SHP77 treated with DMSO at 0.1 percent for 48 hours (cell line): Measurements from ENCODE around the gene KNL1.
"Not testable (repeated sequence)": the region's sequence is repeated elsewhere in the genome, so short reads cannot be mapped to it uniquely, and the experiment has no call there.

Experiments
- DNase-seq: peaks from one replicate; lab custom pipeline; 2025; lab: John Stamatoyannopoulos, UW

KNL1 gene, protein sequence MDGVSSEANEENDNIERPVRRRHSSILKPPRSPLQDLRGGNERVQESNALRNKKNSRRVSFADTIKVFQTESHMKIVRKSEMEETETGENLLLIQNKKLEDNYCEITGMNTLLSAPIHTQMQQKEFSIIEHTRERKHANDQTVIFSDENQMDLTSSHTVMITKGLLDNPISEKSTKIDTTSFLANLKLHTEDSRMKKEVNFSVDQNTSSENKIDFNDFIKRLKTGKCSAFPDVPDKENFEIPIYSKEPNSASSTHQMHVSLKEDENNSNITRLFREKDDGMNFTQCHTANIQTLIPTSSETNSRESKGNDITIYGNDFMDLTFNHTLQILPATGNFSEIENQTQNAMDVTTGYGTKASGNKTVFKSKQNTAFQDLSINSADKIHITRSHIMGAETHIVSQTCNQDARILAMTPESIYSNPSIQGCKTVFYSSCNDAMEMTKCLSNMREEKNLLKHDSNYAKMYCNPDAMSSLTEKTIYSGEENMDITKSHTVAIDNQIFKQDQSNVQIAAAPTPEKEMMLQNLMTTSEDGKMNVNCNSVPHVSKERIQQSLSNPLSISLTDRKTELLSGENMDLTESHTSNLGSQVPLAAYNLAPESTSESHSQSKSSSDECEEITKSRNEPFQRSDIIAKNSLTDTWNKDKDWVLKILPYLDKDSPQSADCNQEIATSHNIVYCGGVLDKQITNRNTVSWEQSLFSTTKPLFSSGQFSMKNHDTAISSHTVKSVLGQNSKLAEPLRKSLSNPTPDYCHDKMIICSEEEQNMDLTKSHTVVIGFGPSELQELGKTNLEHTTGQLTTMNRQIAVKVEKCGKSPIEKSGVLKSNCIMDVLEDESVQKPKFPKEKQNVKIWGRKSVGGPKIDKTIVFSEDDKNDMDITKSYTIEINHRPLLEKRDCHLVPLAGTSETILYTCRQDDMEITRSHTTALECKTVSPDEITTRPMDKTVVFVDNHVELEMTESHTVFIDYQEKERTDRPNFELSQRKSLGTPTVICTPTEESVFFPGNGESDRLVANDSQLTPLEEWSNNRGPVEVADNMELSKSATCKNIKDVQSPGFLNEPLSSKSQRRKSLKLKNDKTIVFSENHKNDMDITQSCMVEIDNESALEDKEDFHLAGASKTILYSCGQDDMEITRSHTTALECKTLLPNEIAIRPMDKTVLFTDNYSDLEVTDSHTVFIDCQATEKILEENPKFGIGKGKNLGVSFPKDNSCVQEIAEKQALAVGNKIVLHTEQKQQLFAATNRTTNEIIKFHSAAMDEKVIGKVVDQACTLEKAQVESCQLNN (N-terminal part only)

DNA sequence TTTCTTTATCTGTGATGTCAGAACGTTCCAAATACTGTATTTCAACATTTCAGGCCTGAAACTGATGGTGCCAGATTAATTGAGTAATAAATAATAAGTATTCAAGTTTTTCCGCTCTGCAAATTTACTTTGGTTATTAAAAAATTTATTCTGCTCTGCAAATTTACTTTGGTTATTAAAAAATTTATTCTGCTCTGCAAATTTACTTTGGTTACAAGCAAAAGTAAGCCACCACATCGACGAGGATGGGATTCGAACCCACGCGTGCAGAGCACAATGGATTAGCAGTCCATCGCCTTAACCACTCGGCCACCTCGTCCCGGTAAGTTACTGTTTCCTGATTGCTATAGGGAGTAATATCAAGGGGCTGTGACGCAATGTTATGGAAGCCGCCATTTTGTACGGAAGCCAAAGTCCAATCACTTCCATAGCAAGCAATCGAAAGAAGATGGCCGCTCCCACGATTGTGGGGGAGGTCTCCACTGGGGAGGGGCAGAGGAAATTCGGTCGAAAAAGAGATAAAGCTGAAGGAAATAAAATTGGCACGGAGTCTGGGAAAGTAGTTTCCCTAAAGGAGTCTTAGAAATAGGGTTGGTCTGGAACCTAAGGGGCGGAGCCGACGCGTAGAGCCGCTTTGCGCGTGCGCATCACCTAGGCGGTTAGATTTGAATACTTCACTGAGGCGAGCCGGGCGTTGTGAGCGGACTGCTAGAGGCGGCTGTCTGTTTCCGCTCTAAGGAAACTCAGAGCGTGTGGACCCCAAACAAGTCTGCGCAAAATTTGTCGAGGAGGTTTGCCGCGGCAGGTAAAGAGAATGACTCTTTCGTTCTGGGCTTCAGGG, at the start of gene KNL1:
Gene KNL1, plus strand, starts transcription at position 662 of the 841 bp plus-strand sequence. CDS start 8,683 bp downstream, outside the sequence.
- peak; percentile 93 for DNase-seq

DNA sequence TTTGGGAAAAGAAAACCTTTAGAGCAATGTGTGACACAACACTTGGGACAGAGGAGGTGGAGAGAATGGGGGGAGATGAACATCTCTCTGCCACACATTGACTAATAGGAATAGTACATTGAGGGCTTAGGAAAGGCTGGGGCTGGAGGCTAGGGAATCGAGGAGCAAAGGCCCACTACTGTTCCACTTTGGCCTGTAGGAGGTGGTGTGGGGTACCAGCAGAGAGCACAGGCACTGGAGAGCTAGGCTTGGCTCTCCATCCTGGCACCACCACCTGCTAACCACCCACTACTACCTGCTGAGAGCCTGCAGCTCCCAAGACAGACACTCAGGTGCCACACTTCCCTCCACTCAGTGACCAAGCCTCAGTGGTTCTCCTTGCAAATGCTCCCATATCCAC, 48.6 kb upstream of the KNL1 start:
- DNase-seq: no peak

DNA sequence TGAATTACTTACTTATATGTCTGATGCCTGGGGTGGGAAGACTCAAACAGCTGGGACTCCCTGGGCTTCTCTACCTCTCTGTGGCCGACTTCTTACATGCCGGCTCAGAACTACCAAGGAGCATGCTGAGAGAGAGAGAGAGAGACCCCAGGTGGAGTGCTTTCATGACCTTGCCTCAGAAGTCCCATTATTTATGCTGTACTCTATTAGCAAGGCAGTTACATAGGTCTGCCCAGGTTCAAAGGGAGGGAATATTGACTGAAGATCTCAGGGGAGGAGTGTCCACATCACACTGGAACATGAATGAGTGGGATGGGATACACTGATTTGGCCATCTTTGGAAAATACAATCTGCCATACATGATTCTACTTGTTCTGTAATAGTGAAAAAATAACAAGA, 45.4 kb upstream of the KNL1 start:
- DNase-seq: no peak

DNA sequence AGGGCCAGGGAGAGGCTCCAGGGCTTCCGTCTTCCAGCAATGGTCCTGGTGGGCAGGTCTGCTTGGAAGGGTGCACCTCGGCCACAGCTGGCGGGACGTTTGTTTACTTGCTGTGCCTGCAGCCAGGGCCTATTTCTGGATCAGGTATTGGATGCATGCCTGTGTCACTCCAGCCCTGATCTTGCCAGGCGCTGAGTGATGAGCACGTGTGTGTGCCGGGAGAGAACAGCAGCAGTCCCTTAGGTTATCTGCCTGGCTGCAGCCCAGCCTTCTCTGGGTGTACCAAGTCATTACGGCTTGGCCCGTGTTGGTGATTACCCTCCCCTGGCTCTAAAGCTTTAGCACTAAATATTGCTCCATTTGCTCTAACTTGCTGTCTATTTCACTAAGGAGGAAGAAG, 44.2 kb upstream of the KNL1 start:
- no peak for DNase-seq

DNA sequence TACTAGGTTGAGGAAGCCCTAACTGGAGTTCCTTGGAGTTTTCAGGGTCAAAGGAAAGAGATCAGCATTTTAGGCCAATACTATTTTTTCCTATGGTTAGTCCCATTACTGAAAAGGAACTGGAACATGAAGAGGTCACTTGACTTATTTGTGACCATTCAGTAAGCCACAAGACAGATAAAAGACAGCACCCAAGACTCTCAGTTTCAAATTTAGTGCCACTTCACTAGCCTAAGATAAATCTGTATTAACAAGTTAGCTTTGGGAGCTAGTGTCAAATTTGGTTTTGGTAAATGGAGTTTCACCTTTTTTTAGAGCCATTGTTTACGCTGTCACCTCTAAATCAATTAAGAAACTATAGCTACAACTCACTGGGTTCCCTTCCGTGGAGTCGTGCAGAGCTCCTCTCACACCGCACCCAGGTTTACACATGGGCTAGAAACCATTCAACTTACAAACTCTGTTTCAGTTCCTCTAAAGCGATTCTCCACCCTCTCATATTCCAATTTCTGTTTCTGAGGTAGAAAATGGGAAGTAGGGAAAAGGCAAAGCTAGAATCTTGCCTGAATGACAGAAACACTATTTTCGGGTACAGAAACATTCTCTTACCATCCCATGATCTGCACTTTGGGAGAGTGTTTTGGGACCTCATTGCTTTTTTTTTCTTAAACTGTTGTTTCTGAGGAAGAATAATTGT, 43.6 kb upstream of the KNL1 start:
- DNase-seq: no peak

DNA sequence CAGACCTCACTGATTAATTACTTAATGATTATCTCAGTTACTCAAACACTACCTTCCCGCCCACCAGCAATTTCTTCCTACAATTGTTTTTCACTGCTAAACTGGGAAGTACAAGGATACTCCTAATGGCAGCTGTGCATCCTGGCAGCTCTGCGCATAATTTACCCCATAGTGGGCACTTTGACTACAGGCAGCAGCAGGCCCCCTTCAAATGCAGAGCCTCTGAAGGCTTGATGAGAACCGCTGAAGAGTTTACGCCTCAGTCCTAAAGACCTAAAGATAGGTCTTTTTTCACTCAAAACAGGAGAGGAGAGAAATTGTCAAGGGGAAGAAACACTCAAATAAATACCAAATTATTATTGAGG, 39.9 kb upstream of the KNL1 start:
- DNase-seq: no peak

DNA sequence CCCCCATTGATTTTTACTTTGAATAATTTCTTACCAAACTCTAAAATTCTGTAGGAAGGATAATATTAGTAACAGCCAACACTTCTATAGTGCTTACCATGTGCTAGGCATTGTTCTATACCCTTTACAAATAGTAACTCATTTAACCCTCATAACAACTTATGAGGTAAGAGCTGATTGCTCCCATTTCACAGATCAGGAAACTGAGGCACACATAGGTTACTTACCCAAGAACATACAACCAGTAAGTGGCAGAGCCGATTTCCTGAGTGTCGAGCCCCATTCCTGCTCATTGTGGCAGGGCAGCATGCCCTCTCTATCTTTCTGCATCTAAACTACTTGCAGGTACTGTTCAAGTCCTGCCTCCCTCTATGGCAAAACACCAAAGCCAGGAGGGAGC, 38.2 kb upstream of the KNL1 start:
- DNase-seq: no peak

DNA sequence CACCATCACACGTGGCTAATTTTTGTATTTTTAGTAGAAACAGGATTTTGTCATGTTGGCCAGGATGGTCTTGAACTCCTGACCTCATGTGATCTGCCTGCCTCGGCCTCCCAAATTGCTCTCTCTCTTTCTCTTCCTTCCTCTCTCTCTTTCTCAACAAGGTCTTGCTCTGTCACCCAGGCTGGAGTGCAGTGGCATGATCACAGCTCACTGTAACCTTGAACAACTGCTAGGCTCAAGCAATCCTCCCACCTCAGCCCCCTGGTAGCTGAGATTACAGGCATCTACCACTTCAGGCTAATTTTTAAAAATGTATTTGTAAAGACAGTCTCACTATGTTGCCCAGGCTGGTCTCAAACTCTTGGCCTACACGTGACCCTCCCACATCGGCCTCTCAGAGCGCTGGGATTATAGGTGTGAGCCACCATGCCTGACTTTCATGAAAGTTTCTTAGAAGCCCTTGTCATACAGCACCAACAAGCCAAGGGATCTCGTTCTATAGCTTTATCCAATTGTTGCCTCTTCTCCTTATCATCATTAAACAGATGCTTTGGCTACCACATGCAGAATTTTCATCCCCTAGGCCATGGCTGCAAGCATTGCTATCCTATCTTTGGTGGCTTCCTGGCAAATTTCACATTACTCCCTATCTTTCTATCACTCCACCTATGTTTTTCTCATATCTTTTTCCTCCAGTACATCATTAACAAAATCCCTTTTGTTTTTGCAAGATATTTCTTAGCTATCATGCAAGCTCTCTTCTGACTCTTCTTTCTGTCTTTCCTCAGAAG, 34.9 kb upstream of the KNL1 start:
- no peak for DNase-seq

DNA sequence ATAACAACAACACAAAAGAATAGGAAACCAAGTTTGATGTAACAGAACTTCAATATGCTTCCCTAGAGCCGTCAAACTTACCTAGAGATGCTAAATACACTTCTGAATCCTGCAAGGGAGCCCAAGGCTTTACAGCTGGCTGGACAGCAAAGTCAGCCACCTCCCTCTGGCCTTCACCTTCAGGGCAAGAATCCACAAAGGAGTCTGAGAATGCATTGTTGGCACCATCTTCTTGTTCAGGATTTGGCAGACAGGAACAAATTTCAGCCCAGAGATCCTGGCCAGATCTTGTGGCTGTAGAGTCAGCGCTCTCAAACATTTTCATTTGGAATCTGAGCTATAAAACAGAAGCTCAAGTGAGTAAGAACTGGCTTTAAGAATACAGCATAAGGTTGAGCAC, 31.4 kb upstream of the KNL1 start:
- no peak for DNase-seq

DNA sequence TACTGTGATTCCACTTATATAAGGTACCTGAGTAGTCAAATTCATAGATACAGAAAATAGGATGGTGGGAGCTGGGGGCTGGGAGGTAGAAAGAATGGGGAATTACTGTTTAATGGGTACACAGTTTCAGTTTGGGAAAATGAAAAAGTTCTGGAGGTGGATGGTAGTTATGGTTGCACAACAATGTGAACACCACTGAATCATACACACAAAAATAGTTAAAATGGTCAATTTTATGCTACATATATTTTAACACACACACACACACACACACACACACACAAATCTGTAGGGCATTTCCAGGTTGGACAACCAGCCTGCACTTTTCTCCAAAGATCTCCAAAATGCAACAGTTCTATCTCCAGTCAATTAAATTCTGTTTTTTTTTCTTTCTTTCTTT, 30.6 kb upstream of the KNL1 start:
- DNase-seq: no peak

DNA sequence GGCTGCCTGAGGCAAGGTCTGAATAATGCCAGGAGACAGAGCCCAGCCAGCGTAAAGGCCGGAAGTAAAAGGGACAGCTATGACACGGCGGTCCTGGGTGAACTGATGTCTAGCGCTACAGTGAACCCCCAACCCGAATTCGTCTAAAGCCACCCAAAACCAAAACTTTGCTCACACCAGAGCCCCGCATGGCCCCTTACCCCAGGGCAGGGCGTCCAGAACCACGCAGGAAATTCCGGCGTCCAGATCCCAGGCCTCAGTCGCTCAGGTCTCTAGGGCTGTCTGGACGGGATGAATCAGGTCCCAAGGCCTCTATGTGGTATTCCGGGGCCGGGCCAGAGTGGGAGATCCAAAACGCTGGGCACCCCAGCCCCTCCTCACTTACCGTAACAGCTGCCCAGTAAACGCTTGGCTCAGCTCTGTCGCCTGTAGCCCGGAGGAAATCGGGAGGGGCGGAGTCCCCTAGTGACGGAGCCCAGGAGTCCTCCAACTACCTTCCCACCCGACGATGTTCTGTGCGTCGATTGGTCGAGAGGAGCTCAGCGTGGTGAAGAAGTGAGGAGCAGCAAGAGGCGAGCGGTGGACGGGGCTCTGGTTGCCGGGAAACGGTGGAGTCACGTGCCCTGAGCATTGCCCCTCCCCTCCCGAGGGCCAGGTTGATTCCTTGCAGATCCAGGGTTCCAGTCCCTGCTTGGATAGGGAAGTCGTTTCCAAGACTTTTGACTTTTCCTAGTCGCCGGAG, 29.3 kb upstream of the KNL1 start, which contains the start of gene CCDC32:
Gene CCDC32, minus strand, starts transcription at position 452 of the 742 bp plus-strand sequence. CDS start 2,027 bp downstream, outside the sequence.
- DNase-seq: peak; percentile 98

DNA sequence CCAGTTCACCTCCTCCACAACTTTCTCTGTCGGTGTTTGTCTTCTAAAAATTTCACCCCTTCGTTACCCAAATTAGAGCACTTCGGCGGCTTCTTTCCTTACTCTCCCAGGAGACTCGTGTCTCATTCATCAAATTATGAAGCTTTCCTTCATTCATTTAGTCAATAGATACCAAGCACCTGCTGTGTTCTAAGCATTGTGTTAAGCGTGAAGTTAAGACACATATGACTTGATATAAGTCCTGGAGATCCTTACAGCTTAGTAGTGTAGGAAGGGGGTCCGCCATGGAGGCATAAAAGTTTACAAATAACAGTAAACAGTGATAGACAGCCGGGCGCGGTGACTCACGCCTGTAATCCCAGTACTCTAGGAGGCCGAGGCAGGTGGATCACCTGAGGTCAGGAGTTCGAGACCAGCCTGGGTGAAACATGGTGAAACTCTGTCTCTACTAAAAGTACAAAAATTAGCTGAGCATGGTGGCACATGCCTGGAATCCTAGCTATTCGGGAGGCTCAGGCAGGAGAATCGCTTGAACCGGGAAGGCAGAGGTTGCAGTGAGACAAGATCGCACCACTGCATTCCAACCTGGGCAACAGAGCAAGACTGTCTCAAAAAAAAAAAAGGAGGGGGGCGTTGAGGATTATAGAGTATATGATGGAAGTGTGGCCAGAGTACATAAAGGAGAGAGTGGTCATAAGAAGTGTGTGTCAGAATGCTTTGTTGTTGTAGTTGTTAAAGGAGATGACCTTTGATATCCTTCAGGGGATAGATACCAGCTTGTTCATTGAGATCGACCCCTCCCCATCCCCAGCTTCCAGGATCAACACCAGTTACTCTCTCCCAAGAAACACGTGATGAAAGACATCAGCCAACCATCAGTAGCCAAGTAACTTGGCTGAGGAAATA, 28.5 kb upstream of the KNL1 start:
- DNase-seq: peak; percentile 13

DNA sequence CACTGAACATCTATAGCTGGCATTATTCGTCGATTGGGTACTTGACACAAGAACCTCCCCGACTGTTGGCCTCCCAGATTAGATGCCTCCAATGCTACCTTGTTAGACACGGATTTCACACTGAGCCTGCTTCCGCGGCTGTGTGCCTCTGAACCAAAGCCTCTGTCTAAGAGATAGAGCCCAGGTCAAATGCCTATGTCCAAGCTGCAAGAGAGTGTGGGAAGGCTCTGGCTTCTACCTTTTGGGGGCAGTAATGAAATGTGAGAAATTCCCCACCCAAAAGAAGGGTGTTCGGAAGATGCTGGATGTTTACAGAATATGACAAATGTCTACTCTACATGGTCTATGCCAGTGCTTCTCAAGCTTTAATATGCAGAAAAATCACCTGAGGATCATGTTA, 26.9 kb upstream of the KNL1 start:
- DNase-seq: peak; percentile 40

DNA sequence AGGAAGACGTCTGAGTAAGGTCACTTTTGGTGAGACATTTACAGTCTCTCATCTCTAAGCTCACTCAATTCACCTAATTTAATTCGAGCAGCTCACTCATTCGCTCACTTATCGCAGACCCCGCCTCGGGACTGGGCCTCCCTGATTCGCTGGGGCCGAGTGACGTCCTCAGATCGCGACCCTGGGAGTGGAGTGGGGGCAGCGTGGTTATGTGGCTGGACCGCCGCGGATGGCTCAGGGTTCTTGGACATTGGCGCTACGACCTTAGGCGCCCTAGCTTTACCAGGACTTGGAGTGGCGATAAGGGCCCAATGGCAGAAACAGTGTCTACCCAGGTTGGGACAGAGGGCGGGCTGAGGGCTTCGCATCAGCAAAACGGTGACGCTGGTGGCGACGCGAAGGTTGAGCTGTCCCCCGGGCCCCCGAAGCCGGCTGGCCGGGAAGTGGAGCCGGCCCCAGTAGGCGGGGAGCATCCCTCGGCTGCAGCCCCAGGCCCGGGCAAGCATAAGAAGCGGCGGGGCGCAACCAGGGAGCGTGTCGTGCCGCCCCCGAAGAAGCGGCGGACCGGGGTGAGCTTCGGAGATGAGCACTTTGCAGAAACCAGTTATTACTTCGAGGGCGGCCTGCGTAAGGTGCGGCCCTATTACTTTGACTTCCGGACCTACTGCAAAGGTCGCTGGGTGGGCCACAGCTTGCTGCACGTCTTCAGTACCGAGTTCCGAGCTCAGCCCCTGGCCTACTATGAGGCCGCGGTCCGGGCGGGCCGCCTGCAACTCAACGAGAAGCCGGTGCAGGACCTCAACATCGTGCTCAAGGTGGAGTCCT, 24.7 kb upstream of the KNL1 start, which contains the start of gene RPUSD2:
Gene RPUSD2, plus strand, starts transcription at position 171 of the 825 bp plus-strand sequence. Its CDS starts 39 bp downstream, at position 210.
- DNase-seq: peak; percentile 76

DNA sequence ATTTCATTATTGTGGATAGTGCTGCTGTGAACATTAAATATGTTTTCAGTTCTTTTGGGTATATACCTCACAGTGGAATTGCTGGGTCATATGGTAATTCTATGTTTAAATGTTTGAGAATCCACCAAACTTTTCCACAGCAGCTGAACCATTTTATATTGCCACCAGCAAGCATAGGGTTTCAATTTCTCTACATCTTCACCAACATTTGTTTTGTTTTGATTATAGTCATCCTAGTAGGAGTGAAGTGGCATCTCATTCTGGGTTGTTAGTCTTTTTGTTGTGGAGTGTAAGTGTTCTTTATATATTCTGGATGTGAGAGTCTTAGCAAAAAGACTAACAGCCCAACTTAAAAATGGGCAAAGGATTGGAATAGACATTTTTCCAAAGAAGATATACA, 18.9 kb upstream of the KNL1 start:
- no peak for DNase-seq

DNA sequence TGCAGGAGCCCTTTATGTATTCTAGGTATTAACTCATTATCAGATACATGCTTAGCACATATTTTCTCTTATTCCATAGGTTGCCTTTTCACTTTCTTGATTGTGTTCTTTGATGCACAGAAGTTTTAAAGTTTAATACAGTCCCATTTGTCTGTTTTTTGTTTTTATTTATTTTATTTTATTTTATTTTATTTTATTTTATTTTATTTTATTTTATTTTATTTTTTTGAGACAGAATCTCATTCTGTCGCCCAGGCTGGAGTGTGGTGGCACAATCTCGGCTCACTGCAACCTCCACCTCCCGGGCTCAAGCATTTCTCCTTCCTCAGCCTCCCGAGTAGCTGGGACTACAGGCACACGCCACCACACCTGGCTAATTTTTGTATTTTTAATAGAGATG, 17.1 kb upstream of the KNL1 start:
- not testable (repeated sequence) for DNase-seq

DNA sequence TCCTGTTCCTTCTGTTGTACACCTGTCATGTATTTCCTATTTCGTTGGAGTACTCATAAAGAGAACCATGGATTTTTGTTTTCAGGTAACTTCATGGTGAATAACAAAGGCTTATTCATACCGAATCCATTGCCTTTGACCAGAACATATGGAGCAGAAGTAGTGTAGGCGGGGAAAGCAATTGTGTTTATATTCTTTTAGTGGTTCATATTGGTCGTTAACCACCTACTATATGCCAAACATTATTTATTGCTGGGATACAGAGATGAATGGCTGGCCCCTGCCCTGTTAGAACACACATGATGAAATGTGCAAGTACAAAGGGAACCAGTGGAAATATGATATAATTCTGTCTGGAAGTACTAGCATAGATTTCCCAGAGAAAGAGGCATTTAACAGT, 15.2 kb upstream of the KNL1 start:
- no peak for DNase-seq
